ENCODE results near the gene FBXO48.

DNA sequence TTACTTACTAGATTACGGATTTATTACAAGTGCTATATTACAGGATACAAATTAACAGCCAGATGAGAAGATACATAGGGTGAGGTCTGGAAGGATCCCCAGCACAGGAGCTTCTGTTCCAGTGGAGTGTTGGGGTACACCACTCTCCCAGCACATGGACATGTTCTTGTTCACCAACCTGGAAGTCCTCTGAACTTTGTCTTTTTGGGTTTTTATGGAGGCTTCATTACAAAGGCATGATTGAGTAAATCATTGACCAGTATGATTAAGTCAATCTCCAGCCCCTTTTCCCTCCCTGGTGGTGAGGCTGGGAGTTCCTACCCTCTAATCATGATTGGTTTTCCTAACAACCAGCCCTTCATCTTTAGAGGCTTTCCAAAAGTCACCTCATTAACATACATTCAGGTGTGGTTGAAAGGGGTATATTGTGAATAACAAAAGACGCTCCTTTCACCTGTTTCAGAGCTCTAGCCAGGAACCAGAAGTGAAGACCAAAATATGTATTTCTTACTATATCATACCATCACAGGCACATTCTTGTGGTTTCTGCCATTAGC is 38.6 kb upstream of the FBXO48 start:
- TF ChIP-seq, protein P1, sequence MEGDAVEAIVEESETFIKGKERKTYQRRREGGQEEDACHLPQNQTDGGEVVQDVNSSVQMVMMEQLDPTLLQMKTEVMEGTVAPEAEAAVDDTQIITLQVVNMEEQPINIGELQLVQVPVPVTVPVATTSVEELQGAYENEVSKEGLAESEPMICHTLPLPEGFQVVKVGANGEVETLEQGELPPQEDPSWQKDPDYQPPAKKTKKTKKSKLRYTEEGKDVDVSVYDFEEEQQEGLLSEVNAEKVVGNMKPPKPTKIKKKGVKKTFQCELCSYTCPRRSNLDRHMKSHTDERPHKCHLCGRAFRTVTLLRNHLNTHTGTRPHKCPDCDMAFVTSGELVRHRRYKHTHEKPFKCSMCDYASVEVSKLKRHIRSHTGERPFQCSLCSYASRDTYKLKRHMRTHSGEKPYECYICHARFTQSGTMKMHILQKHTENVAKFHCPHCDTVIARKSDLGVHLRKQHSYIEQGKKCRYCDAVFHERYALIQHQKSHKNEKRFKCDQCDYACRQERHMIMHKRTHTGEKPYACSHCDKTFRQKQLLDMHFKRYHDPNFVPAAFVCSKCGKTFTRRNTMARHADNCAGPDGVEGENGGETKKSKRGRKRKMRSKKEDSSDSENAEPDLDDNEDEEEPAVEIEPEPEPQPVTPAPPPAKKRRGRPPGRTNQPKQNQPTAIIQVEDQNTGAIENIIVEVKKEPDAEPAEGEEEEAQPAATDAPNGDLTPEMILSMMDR (conservative IDR thresholded peaks at IDR 0.05 in 1 of 2, IDR thresholded peaks at IDR 0.05 in 1 of 2; ENCODE audit: extremely low read depth in 1 of 2, insufficient read depth in 1 of 2, low read depth in 1 of 2, low read length in 2 of 2): no peak
- TF ChIP-seq EZH2 (IDR thresholded peaks at IDR 0.05; ENCODE audit: borderline replicate concordance, low read length): no peak
